ENCODE measurements around the gene TPRG1L. TPM values are rescaled to one million over a fixed set of nuclear protein-coding genes. Genes with fewer than 3 reads are reported as not detected.
A peak's percentile ranks its signal among the peaks of the same experiment; 100 is the strongest.

Gene TPRG1L
- total and polyA plus RNA-seq, 7 experiments from 2014 or later = 15.6 to 61.4 (median 44.0) TPM

DNA sequence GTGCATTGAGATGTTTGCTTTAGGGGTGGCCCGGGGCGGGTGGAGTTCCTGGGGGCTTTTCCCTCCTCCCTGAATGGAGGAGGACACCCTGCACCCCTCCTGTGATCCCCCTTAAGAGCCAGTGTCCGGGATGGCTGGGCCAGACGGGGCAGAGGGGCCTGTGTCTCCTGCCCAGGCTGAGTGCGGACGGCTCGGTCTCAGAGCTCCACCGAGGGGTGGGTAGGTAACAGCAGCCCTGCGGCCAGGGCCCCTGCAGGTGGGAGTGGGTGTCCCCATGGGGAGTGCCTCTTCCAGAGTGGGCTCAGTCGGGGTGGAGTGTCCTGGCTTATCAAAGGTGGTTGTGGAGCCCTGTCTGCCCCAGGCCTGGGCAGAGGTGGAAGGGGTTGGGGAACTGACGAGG lies 50.6 kb downstream of the TPRG1L start:
- no peak for DNase-seq
- Mint-ChIP-seq H3K27ac (no peak overlapping the region), H3K36me3 (no peaks in the 10 kb centered on the region), H3K9me3 (peaks cover 0 to 5% (median 0%) of the 10 kb centered on the region in 11 donors), H3K4me1 (peaks cover 5 to 23% (median 14%) of the 10 kb centered on the region in 7 donors), H3K27me3 (peaks cover 0 to 9% (median 5%) of the 10 kb centered on the region in 5 donors), H3K4me3 (no peak overlapping the region)
- Histone ChIP-seq H3K27ac (ENCODE audit: low read depth, low read length) (no peak overlapping the region), H3K4me3 (ENCODE audit: low read length) (no peak overlapping the region), H3K9me3 (ENCODE audit: control insufficient read depth in 2 of 3, low read length in 3 of 3) (no peaks in the 10 kb centered on the region), H3K36me3 (ENCODE audit: control insufficient read depth in 2 of 3, insufficient read depth in 3 of 3, low read length in 3 of 3) (no peaks in the 10 kb centered on the region), H3K4me1 (ENCODE audit: control insufficient read depth in 2 of 2, insufficient read depth in 2 of 2, low read length in 2 of 2) (peaks cover 0 to 10% of the 10 kb centered on the region in 2 donors), H3K27me3 (ENCODE audit: control insufficient read depth in 2 of 2, insufficient read depth in 2 of 2, low read length in 2 of 2) (no peaks in the 10 kb centered on the region)
- CTCF ChIA-PET = no interaction called here
- ATAC-seq = no peak
- intact Hi-C loops (cut with micrococcal nuclease) = no loop called here
- POLR2A ChIA-PET = no interaction called here

DNA sequence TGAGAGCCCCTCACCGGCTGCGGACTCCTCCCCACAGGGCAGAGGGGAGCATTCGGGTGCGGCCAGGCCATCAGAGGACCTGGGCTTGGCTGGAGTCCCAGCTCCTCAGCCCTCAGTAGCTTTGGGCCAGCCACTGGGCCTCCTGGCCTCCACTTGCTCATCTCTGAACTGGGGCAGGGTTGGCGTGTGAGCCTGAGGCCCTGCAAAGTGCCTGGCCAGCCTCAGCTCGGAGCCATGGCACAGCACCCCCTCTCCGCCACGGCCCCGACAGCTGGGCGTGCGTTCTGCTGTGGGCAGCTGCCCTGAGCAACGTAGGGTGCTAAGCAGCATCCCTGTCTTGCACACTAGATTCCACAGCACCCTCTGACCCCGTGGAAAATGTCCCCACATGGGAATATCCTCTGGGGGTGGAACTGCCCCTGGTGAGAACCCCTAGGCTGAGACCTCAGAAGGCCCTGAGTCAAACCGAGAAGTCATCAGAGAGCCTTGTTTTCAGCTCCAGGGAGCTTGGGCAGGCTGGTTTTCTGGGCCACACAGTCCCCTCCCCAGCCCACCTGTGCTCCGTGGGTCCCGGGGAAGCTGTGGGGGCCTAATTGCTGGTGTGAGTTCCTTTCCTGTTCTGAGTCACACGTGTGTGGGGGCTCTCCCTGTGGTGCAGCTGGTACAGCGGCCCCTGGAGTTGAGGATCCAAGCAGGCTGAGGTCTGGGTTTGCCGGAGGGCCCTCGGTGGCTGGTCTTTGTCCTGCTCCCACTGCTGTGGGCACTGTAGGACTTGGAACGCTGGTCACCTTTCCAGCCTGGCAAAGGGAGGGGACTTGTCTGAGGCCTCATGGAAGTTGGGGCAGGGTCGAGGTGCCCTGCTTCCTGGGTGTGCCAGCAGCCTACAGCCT lies 52.0 kb downstream of the TPRG1L start:
- H3K36me3 Mint-ChIP-seq = no peaks in the 10 kb centered on the region
- no peak overlapping the region for H3K4me3 ChIP-seq (ENCODE audit: low read length)
- ATAC-seq (peak; percentile 21), DNase-seq (no peak)
- CTCF ChIA-PET = no interaction called here
- POLR2A ChIA-PET = no interaction called here
- intact Hi-C loops (cut with micrococcal nuclease) = no loop called here
- H3K9me3 Mint-ChIP-seq = peaks cover 0 to 5% (median 0%) of the 10 kb centered on the region in 11 donors
- peaks cover 5 to 23% (median 14%) of the 10 kb centered on the region in 7 donors for H3K4me1 Mint-ChIP-seq
- H3K36me3 ChIP-seq (ENCODE audit: control insufficient read depth in 2 of 3, insufficient read depth in 3 of 3, low read length in 3 of 3) = no peaks in the 10 kb centered on the region
- no peaks in the 10 kb centered on the region for H3K9me3 ChIP-seq (ENCODE audit: control insufficient read depth in 2 of 3, low read length in 3 of 3)
- peaks cover 0 to 10% of the 10 kb centered on the region in 2 donors for H3K4me1 ChIP-seq (ENCODE audit: control insufficient read depth in 2 of 2, insufficient read depth in 2 of 2, low read length in 2 of 2)
- peaks cover 0 to 9% (median 5%) of the 10 kb centered on the region in 5 donors for H3K27me3 Mint-ChIP-seq
- H3K27ac Mint-ChIP-seq = no peak overlapping the region
- H3K4me3 Mint-ChIP-seq = no peak overlapping the region
- no peaks in the 10 kb centered on the region for H3K27me3 ChIP-seq (ENCODE audit: control insufficient read depth in 2 of 2, insufficient read depth in 2 of 2, low read length in 2 of 2)
- no peak overlapping the region for H3K27ac ChIP-seq (ENCODE audit: low read depth, low read length)

DNA sequence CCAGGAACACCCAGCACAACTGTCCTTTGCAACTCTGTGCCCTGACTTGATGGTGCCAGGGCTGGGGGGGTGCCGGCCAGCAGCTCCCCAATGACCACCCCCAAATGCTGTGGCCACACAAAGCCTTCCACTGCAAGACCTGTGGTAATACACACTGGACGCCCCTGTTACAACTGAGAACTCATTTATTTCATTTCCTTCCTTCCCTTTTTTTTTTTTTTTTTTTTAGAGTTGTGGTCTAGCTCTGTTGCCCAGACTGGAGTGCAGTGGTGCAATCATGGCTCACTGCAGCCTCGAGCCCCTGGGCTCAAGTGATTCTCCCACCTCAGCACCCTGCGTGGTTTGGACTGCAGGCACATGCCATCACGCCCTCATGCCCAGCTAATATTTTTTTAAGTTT lies 52.7 kb downstream of the TPRG1L start:
- no peaks in the 10 kb centered on the region for H3K27me3 ChIP-seq (ENCODE audit: control insufficient read depth in 2 of 2, insufficient read depth in 2 of 2, low read length in 2 of 2)
- Mint-ChIP-seq H3K27ac (peak overlapping the region in 1 of 9 donors; percentile 67), H3K9me3 (peaks cover 0 to 5% (median 0%) of the 10 kb centered on the region in 11 donors), H3K4me1 (peaks cover 5 to 23% (median 14%) of the 10 kb centered on the region in 7 donors), H3K27me3 (peaks cover 0 to 9% (median 5%) of the 10 kb centered on the region in 5 donors), H3K36me3 (no peaks in the 10 kb centered on the region), H3K4me3 (no peak overlapping the region)
- DNase-seq = no peak
- ChIA-PET POLR2A (no interaction called here), CTCF (interaction anchor here (0.6 kb wide), 1 partner anchor 78 kb away, joined by 3 read pairs; no protein-coding TSS in a partner anchor)
- no peak overlapping the region for H3K4me3 ChIP-seq (ENCODE audit: low read length)
- H3K27ac ChIP-seq (ENCODE audit: low read depth, low read length) = no peak overlapping the region
- peaks cover 0 to 10% of the 10 kb centered on the region in 2 donors for H3K4me1 ChIP-seq (ENCODE audit: control insufficient read depth in 2 of 2, insufficient read depth in 2 of 2, low read length in 2 of 2)
- ATAC-seq = peak; percentile 49
- intact Hi-C loops (cut with micrococcal nuclease) = no loop called here
- no peaks in the 10 kb centered on the region for H3K9me3 ChIP-seq (ENCODE audit: control insufficient read depth in 2 of 3, low read length in 3 of 3)
- no peaks in the 10 kb centered on the region for H3K36me3 ChIP-seq (ENCODE audit: control insufficient read depth in 2 of 3, insufficient read depth in 3 of 3, low read length in 3 of 3)

DNA sequence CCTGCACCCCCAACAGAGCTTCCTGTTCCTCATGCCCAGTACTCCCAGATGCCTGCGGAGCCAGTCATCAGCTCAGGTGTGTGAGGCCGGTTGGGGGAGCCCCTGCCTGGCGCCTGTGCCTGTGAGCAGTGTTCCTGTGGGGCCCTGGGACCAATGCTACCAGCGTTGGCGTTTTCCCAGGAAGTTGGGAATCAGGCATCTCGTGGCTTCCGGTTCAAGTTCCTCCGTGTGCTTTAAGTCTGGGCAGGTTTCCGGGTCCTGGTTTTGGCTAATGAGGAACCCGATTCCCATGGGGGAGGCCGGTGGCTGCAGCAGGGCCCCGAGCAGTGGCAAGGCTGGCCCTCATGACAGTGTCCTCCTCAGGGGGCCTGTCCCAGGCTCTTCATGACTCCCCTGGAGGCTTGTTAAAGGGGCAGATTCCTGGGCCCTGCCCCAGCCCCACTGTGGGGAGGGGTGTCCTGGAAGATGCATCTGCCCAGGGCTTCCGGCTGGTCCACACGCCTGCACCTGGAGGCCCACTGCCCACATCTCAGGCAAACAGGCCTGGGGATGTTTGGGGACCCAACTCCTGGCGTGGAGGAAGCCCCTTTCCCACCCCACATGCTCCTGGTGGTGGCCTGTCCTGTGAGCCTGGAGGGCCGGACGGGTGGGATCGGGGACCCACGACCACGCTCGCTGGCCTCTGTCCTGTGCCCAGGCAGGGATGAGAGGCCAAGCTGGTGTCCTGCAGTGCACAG lies 53.7 kb downstream of the TPRG1L start:
- Histone ChIP-seq H3K27ac (ENCODE audit: low read depth, low read length) (no peak overlapping the region), H3K4me3 (ENCODE audit: low read length) (no peak overlapping the region), H3K9me3 (ENCODE audit: control insufficient read depth in 2 of 3, low read length in 3 of 3) (no peaks in the 10 kb centered on the region), H3K36me3 (ENCODE audit: control insufficient read depth in 2 of 3, insufficient read depth in 3 of 3, low read length in 3 of 3) (no peaks in the 10 kb centered on the region), H3K27me3 (ENCODE audit: control insufficient read depth in 2 of 2, insufficient read depth in 2 of 2, low read length in 2 of 2) (no peaks in the 10 kb centered on the region), H3K4me1 (ENCODE audit: control insufficient read depth in 2 of 2, insufficient read depth in 2 of 2, low read length in 2 of 2) (peaks cover 0 to 10% of the 10 kb centered on the region in 2 donors)
- H3K36me3 Mint-ChIP-seq = no peaks in the 10 kb centered on the region
- H3K27me3 Mint-ChIP-seq = peaks cover 0 to 9% (median 1%) of the 10 kb centered on the region in 5 donors
- DNase-seq (no peak), ATAC-seq (no peak)
- H3K27ac Mint-ChIP-seq = no peak overlapping the region
- intact Hi-C loops (cut with micrococcal nuclease) = no loop called here
- H3K4me1 Mint-ChIP-seq = peaks cover 5 to 23% (median 15%) of the 10 kb centered on the region in 7 donors
- H3K9me3 Mint-ChIP-seq = peaks cover 0 to 5% (median 0%) of the 10 kb centered on the region in 11 donors
- peak overlapping the region in 1 of 10 donors; percentile 49 for H3K4me3 Mint-ChIP-seq
- ChIA-PET POLR2A (no interaction called here), CTCF (interaction anchor here (0.6 kb wide), 1 partner anchor 79 kb away, joined by 3 read pairs; no protein-coding TSS in a partner anchor)

DNA sequence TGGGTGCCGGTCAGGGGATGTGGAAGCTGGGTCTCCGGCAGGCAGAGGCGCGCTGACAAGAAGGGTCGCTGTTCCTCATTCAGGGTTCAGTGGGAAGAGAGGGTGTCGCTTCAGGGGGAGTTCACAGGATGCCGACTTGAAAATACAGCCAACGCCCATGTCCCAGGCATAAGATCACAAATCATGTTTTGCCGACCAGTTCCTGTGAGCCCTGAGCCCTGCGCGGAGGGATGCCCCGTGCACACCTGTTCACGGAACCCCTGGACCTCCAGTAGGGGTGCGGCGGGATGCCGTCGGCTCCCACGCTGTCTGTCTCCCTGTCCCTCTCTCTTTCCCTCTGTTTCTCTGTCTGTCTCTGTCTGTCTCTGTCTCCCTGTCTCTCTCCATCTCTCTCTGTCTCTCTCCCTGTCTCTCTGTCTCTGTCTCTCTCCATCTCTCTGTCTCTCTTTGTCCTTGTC lies 54.3 kb downstream of the TPRG1L start:
- H3K27ac Mint-ChIP-seq = peak overlapping the region in 2 of 9 donors; percentile 14 to 31

More for the DNA sequence above, 54.3 kb downstream of the TPRG1L start:
- POLR2A ChIA-PET = no interaction called here
- Mint-ChIP-seq H3K4me3 (peak overlapping the region in 1 of 10 donors; percentile 49), H3K36me3 (no peaks in the 10 kb centered on the region), H3K27me3 (peaks cover 0 to 9% (median 0%) of the 10 kb centered on the region in 5 donors), H3K4me1 (peaks cover 5 to 23% (median 15%) of the 10 kb centered on the region in 7 donors), H3K9me3 (peaks cover 0 to 5% (median 0%) of the 10 kb centered on the region in 11 donors)
- no peaks in the 10 kb centered on the region for H3K27me3 ChIP-seq (ENCODE audit: control insufficient read depth in 2 of 2, insufficient read depth in 2 of 2, low read length in 2 of 2)
- peaks cover 0 to 10% of the 10 kb centered on the region in 2 donors for H3K4me1 ChIP-seq (ENCODE audit: control insufficient read depth in 2 of 2, insufficient read depth in 2 of 2, low read length in 2 of 2)
- no peak overlapping the region for H3K4me3 ChIP-seq (ENCODE audit: low read length)
- DNase-seq = no peak
- intact Hi-C loops (cut with micrococcal nuclease) = no loop called here
- ATAC-seq = no peak
- CTCF ChIA-PET = no interaction called here
- no peaks in the 10 kb centered on the region for H3K9me3 ChIP-seq (ENCODE audit: control insufficient read depth in 2 of 3, low read length in 3 of 3)
- H3K27ac ChIP-seq (ENCODE audit: low read depth, low read length) = no peak overlapping the region
- no peaks in the 10 kb centered on the region for H3K36me3 ChIP-seq (ENCODE audit: control insufficient read depth in 2 of 3, insufficient read depth in 3 of 3, low read length in 3 of 3)
